ENCODE results near the gene CTDP1.

CTDP1 gene

GRCh38 chr18:79742076-79742475, 62.5 kb downstream of the CTDP1 start:
- in situ Hi-C loops (cut with HindIII; ENCODE audit: low sequenced_read_pairs), result no loop called here
- no peak overlapping the region for H3K4me3 ChIP-seq (ENCODE audit: low read depth, low read length)
- DNase-seq (ENCODE audit: low read depth, low spot score), result no peak
- no peak for TF ChIP-seq CTCF (IDR thresholded peaks at IDR 0.05; ENCODE audit: low read depth, low read length)

- TF ChIP-seq CTCF (IDR thresholded peaks at IDR 0.05; ENCODE audit: low read depth, low read length), result no peak
- DNase-seq (ENCODE audit: low read depth, low spot score), result no peak
- no peak overlapping the region for H3K4me3 ChIP-seq (ENCODE audit: low read depth, low read length)
- in situ Hi-C loops (cut with HindIII; ENCODE audit: low sequenced_read_pairs), result no loop called here
Measured at GRCh38 chr18:79744625-79745024, 65.0 kb downstream of the CTDP1 start.

- DNase-seq (ENCODE audit: low read depth, low spot score), result no peak
- H3K4me3 ChIP-seq (ENCODE audit: low read depth, low read length), result no peak overlapping the region
- TF ChIP-seq CTCF (IDR thresholded peaks at IDR 0.05; ENCODE audit: low read depth, low read length), result no peak
- in situ Hi-C loops (cut with HindIII; ENCODE audit: low sequenced_read_pairs), result no loop called here
Measured at GRCh38 chr18:79746730-79747129, 67.1 kb downstream of the CTDP1 start.

GRCh38 chr18:79747156-79747845, 67.7 kb downstream of the CTDP1 start:
- in situ Hi-C loops (cut with HindIII; ENCODE audit: low sequenced_read_pairs), result no loop called here
- H3K4me3 ChIP-seq (ENCODE audit: low read depth, low read length), result no peak overlapping the region

GRCh38 chr18:79748321-79749180, 68.9 kb downstream of the CTDP1 start:
- in situ Hi-C loops (cut with HindIII; ENCODE audit: low sequenced_read_pairs), result no loop called here
- DNase-seq (ENCODE audit: low read depth, low spot score), result no peak
- no peak for TF ChIP-seq CTCF (IDR thresholded peaks at IDR 0.05; ENCODE audit: low read depth, low read length)
- no peak overlapping the region for H3K4me3 ChIP-seq (ENCODE audit: low read depth, low read length)

More at GRCh38 chr18:79747156-79747845, 67.7 kb downstream of the CTDP1 start:
- no peak for DNase-seq (ENCODE audit: low read depth, low spot score)
- TF ChIP-seq CTCF (IDR thresholded peaks at IDR 0.05; ENCODE audit: low read depth, low read length), result no peak

GRCh38 chr18:79749251-79750191, 69.9 kb downstream of the CTDP1 start:
- no peak overlapping the region for H3K4me3 ChIP-seq (ENCODE audit: low read depth, low read length)
- DNase-seq (ENCODE audit: low read depth, low spot score), result no peak
- no peak for TF ChIP-seq CTCF (IDR thresholded peaks at IDR 0.05; ENCODE audit: low read depth, low read length)
- in situ Hi-C loops (cut with HindIII; ENCODE audit: low sequenced_read_pairs), result no loop called here

Data from astrocyte of the spinal cord (primary cell).